Activated T-cell treated with anti-CD3 and anti-CD28 coated beads for 4 hours (primary cell): ENCODE measurements around the gene EPHA3.
A peak's percentile ranks its signal among the peaks of the same experiment; 100 is the strongest.

ENCODE experiments used
- DNase-seq: peaks from one replicate; pipeline ENCODE4 v3.0.0-alpha.2; 2020

Gene EPHA3

GRCh38 chr3:89107461-89108290 lies at the start of gene EPHA3:
Gene EPHA3 (plus strand): TSS chr3:89107621. CDS start chr3:89107749, 128 bp downstream.
- DNase-seq = peak; percentile 10

GRCh38 chr3:89058371-89058770 lies 49.0 kb upstream of the EPHA3 start:
- DNase-seq = no peak

GRCh38 chr3:89059211-89059925 lies 48.1 kb upstream of the EPHA3 start:
- no peak for DNase-seq

GRCh38 chr3:89061259-89061658 lies 46.2 kb upstream of the EPHA3 start:
- DNase-seq = no peak

GRCh38 chr3:89067736-89068135 lies 39.7 kb upstream of the EPHA3 start:
- DNase-seq = no peak

- DNase-seq = no peak
These were observed 34.8 kb upstream of the EPHA3 start for GRCh38 chr3:89072642-89073041.

- no peak for DNase-seq
These were observed 27.5 kb upstream of the EPHA3 start for GRCh38 chr3:89079944-89080343.

GRCh38 chr3:89087851-89088250 lies 19.6 kb upstream of the EPHA3 start:
- DNase-seq = no peak

GRCh38 chr3:89098173-89098572 lies 9.2 kb upstream of the EPHA3 start:
- no peak for DNase-seq

- no peak for DNase-seq
These were observed 8.3 kb upstream of the EPHA3 start for GRCh38 chr3:89098964-89099585.

GRCh38 chr3:89101251-89101650 lies 6.2 kb upstream of the EPHA3 start:
- no peak for DNase-seq

GRCh38 chr3:89101921-89102320 lies 5.5 kb upstream of the EPHA3 start:
- DNase-seq = no peak

GRCh38 chr3:89104499-89104898 lies 2.9 kb upstream of the EPHA3 start:
- DNase-seq = no peak

- no peak for DNase-seq
These were observed 1.9 kb upstream of the EPHA3 start for GRCh38 chr3:89105503-89105902.

GRCh38 chr3:89108291-89108550 lies 800 bp downstream of the EPHA3 start:
- DNase-seq = no peak

- DNase-seq = no peak
These were observed 5.9 kb downstream of the EPHA3 start for GRCh38 chr3:89113344-89113743.

GRCh38 chr3:89113893-89114840 lies 6.7 kb downstream of the EPHA3 start:
- no peak for DNase-seq

- no peak for DNase-seq
These were observed 7.4 kb downstream of the EPHA3 start for GRCh38 chr3:89114841-89115223.

GRCh38 chr3:89116476-89116875 lies 9.1 kb downstream of the EPHA3 start:
- no peak for DNase-seq

GRCh38 chr3:89138048-89138447 lies 30.6 kb downstream of the EPHA3 start:
- no peak for DNase-seq

- no peak for DNase-seq
These were observed 32.4 kb downstream of the EPHA3 start for GRCh38 chr3:89139870-89140269.

GRCh38 chr3:89144080-89144479 lies 36.7 kb downstream of the EPHA3 start:
- no peak for DNase-seq

- no peak for DNase-seq
These were observed 38.6 kb downstream of the EPHA3 start for GRCh38 chr3:89145995-89146394.
